ENCODE results near the gene CCDC157. TPM values are rescaled to one million over a fixed set of nuclear protein-coding genes. Genes with fewer than 3 reads are reported as not detected.

The CCDC157 gene
- total and polyA plus RNA-seq, 2 donors (not counting 1 experiment from before 2014, with no cell fraction given) = 3.6 to 6.4 TPM

DNA sequence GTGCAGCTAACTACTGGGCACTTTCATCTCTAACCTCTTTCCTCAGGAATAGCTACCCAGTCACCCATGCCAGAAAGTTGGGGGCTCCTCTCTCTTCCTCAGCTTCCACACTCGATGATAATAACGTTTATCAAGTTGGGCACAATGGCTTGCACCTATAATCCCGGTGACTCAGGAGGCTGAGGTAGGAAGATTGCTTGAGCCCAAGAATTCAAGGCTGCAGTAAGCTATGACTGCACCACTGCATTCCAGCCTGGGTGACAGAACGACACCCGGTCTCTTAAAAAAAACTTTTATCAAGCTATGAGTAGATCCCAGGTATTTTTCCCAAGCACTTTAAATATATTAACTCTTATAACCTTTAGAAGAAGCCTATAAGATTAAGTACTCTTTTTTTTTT is 2.2 kb upstream of the CCDC157 start:
- H3K27ac ChIP-seq (ENCODE audit: low read length in 2 of 2) = peak overlapping the region in 1 of 2 donors; percentile 37
- Mint-ChIP-seq H3K27ac (peak overlapping the region; percentile 27), H3K9me3 (ENCODE audit: insufficient read depth) (no peaks in the 10 kb centered on the region), H3K27me3 (no peaks in the 10 kb centered on the region), H3K4me3 (peak overlapping the region; percentile 38), H3K4me1 (peaks cover 52% of the 10 kb centered on the region)
- no peak overlapping the region for H3K9ac ChIP-seq (ENCODE audit: low read length)
- no peaks in the 10 kb centered on the region for H3K9me3 ChIP-seq (ENCODE audit: control extremely low read depth in 1 of 3, control insufficient read depth in 2 of 3, insufficient read depth in 1 of 3, low read length in 2 of 3)
- H2AFZ ChIP-seq (ENCODE audit: insufficient read depth, low read depth, low read length, poor library complexity, severe bottlenecking) = no peak overlapping the region
- POLR2A ChIA-PET = interaction anchor here (1.8 kb wide), 1 partner anchor 28 kb away, joined by 7 read pairs; the partner anchor contains the start of gene TBC1D10A
- CTCF ChIA-PET = interaction anchor here (0.6 to 12.3 kb wide), 4 partner anchors 29 to 239 kb away, joined by 3 to 169 read pairs (median 4); partner anchors contain the start of gene CASTOR1
- intact Hi-C loops (cut with micrococcal nuclease) = no loop called here
- no peaks in the 10 kb centered on the region for H3K27me3 ChIP-seq (replicated peaks in 1 of 4; ENCODE audit: control extremely low read depth in 1 of 4, control insufficient read depth in 3 of 4, insufficient read depth in 4 of 4, low read length in 3 of 4)
- no peak for ATAC-seq (ENCODE audit: low read depth)
- H3K36me3 ChIP-seq (replicated peaks in 1 of 2; ENCODE audit: control extremely low read depth in 1 of 2, control insufficient read depth in 1 of 2, extremely low read depth in 1 of 2, insufficient read depth in 2 of 2, low read length in 1 of 2) = peaks cover 9 to 38% of the 10 kb centered on the region in 2 experiments
- peaks cover 82% of the 10 kb centered on the region for H3K79me2 ChIP-seq (ENCODE audit: control insufficient read depth, insufficient read depth, low read length)
- H3K4me2 ChIP-seq (replicated peaks; ENCODE audit: low read depth, low read length, poor library complexity, severe bottlenecking) = peak overlapping the region; percentile 84
- H3K4me3 ChIP-seq (ENCODE audit: control extremely low read depth in 1 of 5, extremely low read depth in 1 of 5, insufficient read depth in 1 of 5, low read depth in 2 of 5, low read length in 4 of 5) = no peak overlapping the region
- peaks cover 68% of the 10 kb centered on the region for H4K20me1 ChIP-seq (ENCODE audit: control insufficient read depth, insufficient read depth, low read length, poor library complexity, severe bottlenecking)
- no peak for DNase-seq
- TF ChIP-seq, protein P1, sequence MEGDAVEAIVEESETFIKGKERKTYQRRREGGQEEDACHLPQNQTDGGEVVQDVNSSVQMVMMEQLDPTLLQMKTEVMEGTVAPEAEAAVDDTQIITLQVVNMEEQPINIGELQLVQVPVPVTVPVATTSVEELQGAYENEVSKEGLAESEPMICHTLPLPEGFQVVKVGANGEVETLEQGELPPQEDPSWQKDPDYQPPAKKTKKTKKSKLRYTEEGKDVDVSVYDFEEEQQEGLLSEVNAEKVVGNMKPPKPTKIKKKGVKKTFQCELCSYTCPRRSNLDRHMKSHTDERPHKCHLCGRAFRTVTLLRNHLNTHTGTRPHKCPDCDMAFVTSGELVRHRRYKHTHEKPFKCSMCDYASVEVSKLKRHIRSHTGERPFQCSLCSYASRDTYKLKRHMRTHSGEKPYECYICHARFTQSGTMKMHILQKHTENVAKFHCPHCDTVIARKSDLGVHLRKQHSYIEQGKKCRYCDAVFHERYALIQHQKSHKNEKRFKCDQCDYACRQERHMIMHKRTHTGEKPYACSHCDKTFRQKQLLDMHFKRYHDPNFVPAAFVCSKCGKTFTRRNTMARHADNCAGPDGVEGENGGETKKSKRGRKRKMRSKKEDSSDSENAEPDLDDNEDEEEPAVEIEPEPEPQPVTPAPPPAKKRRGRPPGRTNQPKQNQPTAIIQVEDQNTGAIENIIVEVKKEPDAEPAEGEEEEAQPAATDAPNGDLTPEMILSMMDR (IDR thresholded peaks at IDR 0.05) = no peak
- TF ChIP-seq EZH2 (IDR thresholded peaks at IDR 0.05; ENCODE audit: borderline replicate concordance, insufficient read depth, low read depth, low read length, poor library complexity, severe bottlenecking) = no peak
- H3K4me1 ChIP-seq (ENCODE audit: control insufficient read depth in 2 of 2, insufficient read depth in 2 of 2, low read length in 2 of 2) = peaks cover 24 to 35% of the 10 kb centered on the region in 2 donors
- WGBS (ENCODE audit: insufficient coverage) = 100% methylated on average over 1 of the region's 5 CpGs

DNA sequence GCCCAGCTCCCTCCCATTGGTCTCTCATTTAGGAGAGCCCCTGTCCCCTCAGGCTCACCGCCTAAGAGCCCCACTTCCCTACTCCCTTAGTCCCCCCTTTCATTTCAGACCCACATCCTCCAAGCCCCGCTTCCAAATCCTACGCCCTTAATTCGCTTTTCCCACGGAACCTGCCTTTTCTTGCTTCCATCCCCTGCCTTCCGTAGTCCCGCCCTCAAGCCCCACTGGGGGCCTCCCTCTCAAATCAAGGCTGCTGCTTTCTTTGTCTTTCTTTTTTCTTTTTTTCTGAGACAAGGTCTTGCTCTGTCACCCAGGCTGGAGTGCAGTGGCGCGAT is 396 bp downstream of the CCDC157 start:
- Histone ChIP-seq H3K4me2 (replicated peaks; ENCODE audit: low read depth, low read length, poor library complexity, severe bottlenecking) (peak overlapping the region; percentile 84), H3K79me2 (ENCODE audit: control insufficient read depth, insufficient read depth, low read length) (peaks cover 57% of the 10 kb centered on the region), H3K4me1 (ENCODE audit: control insufficient read depth in 2 of 2, insufficient read depth in 2 of 2, low read length in 2 of 2) (peaks cover 24 to 35% of the 10 kb centered on the region in 2 donors), H4K20me1 (ENCODE audit: control insufficient read depth, insufficient read depth, low read length, poor library complexity, severe bottlenecking) (peaks cover 43% of the 10 kb centered on the region), H3K27ac (ENCODE audit: low read length in 2 of 2) (peak overlapping the region; percentile 38 to 97), H3K4me3 (ENCODE audit: control extremely low read depth in 1 of 5, extremely low read depth in 1 of 5, insufficient read depth in 1 of 5, low read depth in 2 of 5, low read length in 4 of 5) (peak overlapping the region; percentile 92 to 98 (median 96)), H3K9ac (ENCODE audit: low read length) (peak overlapping the region; percentile 98), H2AFZ (ENCODE audit: insufficient read depth, low read depth, low read length, poor library complexity, severe bottlenecking) (peak overlapping the region; percentile 79), H3K36me3 (replicated peaks in 1 of 2; ENCODE audit: control extremely low read depth in 1 of 2, control insufficient read depth in 1 of 2, extremely low read depth in 1 of 2, insufficient read depth in 2 of 2, low read length in 1 of 2) (peaks cover 0 to 14% of the 10 kb centered on the region in 2 experiments), H3K9me3 (ENCODE audit: control extremely low read depth in 1 of 3, control insufficient read depth in 2 of 3, insufficient read depth in 1 of 3, low read length in 2 of 3) (no peaks in the 10 kb centered on the region), H3K27me3 (replicated peaks in 1 of 4; ENCODE audit: control extremely low read depth in 1 of 4, control insufficient read depth in 3 of 4, insufficient read depth in 4 of 4, low read length in 3 of 4) (no peaks in the 10 kb centered on the region)
- ChIA-PET CTCF (interaction anchor here (0.6 to 12.3 kb wide), 11 partner anchors 29 to 249 kb away, joined by 3 to 169 read pairs (median 4); partner anchors contain the start of genes CASTOR1, RNF215 and TBC1D10A), POLR2A (interaction anchor here (0.7 to 3.0 kb wide), 7 partner anchors 16 to 69 kb away, joined by 3 to 27 read pairs (median 6); partner anchors contain the start of genes CASTOR1 and TBC1D10A)
- intact Hi-C loops (cut with micrococcal nuclease) = loop anchor here (1.0 to 2.0 kb wide), 2 partner anchors 30 to 52 kb away; partner anchors contain the start of gene RNF215
- Mint-ChIP-seq H3K27ac (peak overlapping the region; percentile 91), H3K4me1 (peaks cover 41% of the 10 kb centered on the region), H3K27me3 (no peaks in the 10 kb centered on the region), H3K9me3 (ENCODE audit: insufficient read depth) (no peaks in the 10 kb centered on the region), H3K4me3 (peak overlapping the region; percentile 91)
- ATAC-seq (ENCODE audit: low read depth) (no peak), DNase-seq (no peak)
- 7% methylated on average over 9 of the region's 9 CpGs for WGBS (ENCODE audit: insufficient coverage)
- TF ChIP-seq EZH2 (IDR thresholded peaks at IDR 0.05; ENCODE audit: borderline replicate concordance, insufficient read depth, low read depth, low read length, poor library complexity, severe bottlenecking) = no peak
- TF ChIP-seq, protein P1 (IDR thresholded peaks at IDR 0.05) = no peak

Measured in B cell (primary cell).